DND-41 (cell line): ENCODE results near the gene NUAK2.

ENCODE experiments used
- ATAC-seq: fragments of 200-7000 bp; cut with Tn5 transposase; 3 replicates; pipeline ENCODE4 v1.9.1; 2021; ENCODE audit warnings: low read depth; ENCODE audit not compliant: insufficient read depth
- DNase-seq: peaks from one replicate; pipeline ENCODE4 v3.0.0-alpha.2; 2020
- H2AFZ ChIP-seq: 2 replicates; pipeline ENCODE4 v1.6.0; 2012; ENCODE audit warnings: low read depth, low read length
- H3K27ac ChIP-seq: 2 replicates; pipeline ENCODE4 v1.5.1; 2012; ENCODE audit warnings: low read length, inconsistent platforms
- H3K27me3 ChIP-seq: fragments of 200-600 bp; sonication (generic); 2 replicates; pipeline ENCODE4 v1.6.0; 2012; ENCODE audit warnings: low read length, mild to moderate bottlenecking, inconsistent platforms; ENCODE audit not compliant: insufficient read depth, poor library complexity
- H3K36me3 ChIP-seq: 2 replicates; pipeline ENCODE4 v1.5.1; 2012; ENCODE audit warnings: low read length, inconsistent platforms; ENCODE audit not compliant: insufficient read depth
- H3K4me1 ChIP-seq: 2 replicates; pipeline ENCODE4 v1.5.1; 2012; ENCODE audit warnings: mild to moderate bottlenecking, low read length; ENCODE audit not compliant: insufficient read depth
- H3K4me2 ChIP-seq: 2 replicates; pipeline ENCODE4 v1.6.0; 2012; ENCODE audit warnings: mild to moderate bottlenecking, moderate library complexity, low read length, inconsistent platforms; ENCODE audit not compliant: insufficient read depth
- H3K4me3 ChIP-seq, 2 experiments: fragments of 200-600 bp in 1 of 2; shearing (Covaris generic) in 1 of 2; 2 replicates each; pipeline ENCODE4 v1.5.1; 2012 to 2016; ENCODE audit warnings: inconsistent platforms in 2 of 2, low read length in 2 of 2, mild to moderate bottlenecking in 2 of 2, low read depth in 1 of 2, moderate library complexity in 1 of 2
- H3K79me2 ChIP-seq: 2 replicates; pipeline ENCODE4 v1.6.0; 2012; ENCODE audit warnings: low read length, inconsistent platforms; ENCODE audit not compliant: insufficient read depth
- H3K9ac ChIP-seq: 2 replicates; pipeline ENCODE4 v1.6.0; 2012; ENCODE audit warnings: low read depth, mild to moderate bottlenecking, inconsistent platforms, low read length, moderate library complexity
- H3K9me3 ChIP-seq: 2 replicates; pipeline ENCODE4 v1.5.1; 2012; ENCODE audit warnings: low read length, moderate library complexity, mild to moderate bottlenecking, inconsistent platforms; ENCODE audit not compliant: insufficient read depth, severe bottlenecking
- H4K20me1 ChIP-seq: 2 replicates; pipeline ENCODE4 v1.6.0; 2012; ENCODE audit warnings: low read length; ENCODE audit not compliant: insufficient read depth
- CTCF ChIP-seq: IDR thresholded peaks from 2 replicates; pipeline ENCODE4 v1.5.1; 2012; ENCODE audit warnings: borderline replicate concordance, low read length, moderate library complexity, mild to moderate bottlenecking; ENCODE audit not compliant: poor library complexity, severe bottlenecking; ENCODE audit errors: extremely low read depth
- EZH2 ChIP-seq: IDR thresholded peaks from 3 replicates; pipeline ENCODE4 v1.6.1; 2012; ENCODE audit warnings: borderline replicate concordance, low read depth, mild to moderate bottlenecking, moderate library complexity, low read length, inconsistent platforms; ENCODE audit not compliant: severe bottlenecking

The NUAK2 gene

GRCh38 chr1:205271745-205272144 is 49.8 kb downstream of the NUAK2 start:
- H3K27ac ChIP-seq, result no peak overlapping the region
- no peaks in the 10 kb centered on the region for H3K9me3 ChIP-seq
- H3K4me1 ChIP-seq, result no peaks in the 10 kb centered on the region
- H4K20me1 ChIP-seq, result peaks cover 19% of the 10 kb centered on the region
- H3K27me3 ChIP-seq, result no peaks in the 10 kb centered on the region
- no peak overlapping the region for H3K4me2 ChIP-seq
- no peak overlapping the region for H3K4me3 ChIP-seq
- H3K36me3 ChIP-seq, result no peaks in the 10 kb centered on the region
- no peak overlapping the region for H3K9ac ChIP-seq
- ATAC-seq (no peak), DNase-seq (no peak)
- no peaks in the 10 kb centered on the region for H3K79me2 ChIP-seq
- TF ChIP-seq EZH2, result no peak
- TF ChIP-seq CTCF, result no peak
- H2AFZ ChIP-seq, result no peak overlapping the region

GRCh38 chr1:205271277-205271676 is 50.3 kb downstream of the NUAK2 start:
- Histone ChIP-seq H2AFZ (no peak overlapping the region), H3K4me3 (no peak overlapping the region), H3K9me3 (no peaks in the 10 kb centered on the region), H3K36me3 (no peaks in the 10 kb centered on the region), H3K9ac (no peak overlapping the region), H3K4me2 (no peak overlapping the region), H3K79me2 (no peaks in the 10 kb centered on the region), H4K20me1 (peaks cover 19% of the 10 kb centered on the region), H3K27ac (no peak overlapping the region), H3K4me1 (no peaks in the 10 kb centered on the region), H3K27me3 (no peaks in the 10 kb centered on the region)
- TF ChIP-seq CTCF, result no peak
- no peak for TF ChIP-seq EZH2
- DNase-seq (no peak), ATAC-seq (no peak)

- no peak for TF ChIP-seq CTCF
- TF ChIP-seq EZH2, result no peak
- Histone ChIP-seq H3K79me2 (no peaks in the 10 kb centered on the region), H3K4me1 (no peaks in the 10 kb centered on the region), H3K9me3 (no peaks in the 10 kb centered on the region), H2AFZ (no peak overlapping the region), H3K9ac (no peak overlapping the region), H3K4me2 (no peak overlapping the region), H4K20me1 (peaks cover 19% of the 10 kb centered on the region), H3K27me3 (no peaks in the 10 kb centered on the region), H3K4me3 (no peak overlapping the region), H3K27ac (no peak overlapping the region), H3K36me3 (no peaks in the 10 kb centered on the region)
- no peak for DNase-seq
- ATAC-seq, result no peak
Measured at GRCh38 chr1:205270764-205271163, 50.8 kb downstream of the NUAK2 start.

- H3K9ac ChIP-seq, result no peak overlapping the region
- TF ChIP-seq CTCF (no peak), EZH2 (no peak)
- ATAC-seq (no peak), DNase-seq (no peak)
- H3K27me3 ChIP-seq, result no peaks in the 10 kb centered on the region
- peaks cover 19% of the 10 kb centered on the region for H4K20me1 ChIP-seq
- no peaks in the 10 kb centered on the region for H3K4me1 ChIP-seq
- H3K27ac ChIP-seq, result no peak overlapping the region
- no peaks in the 10 kb centered on the region for H3K79me2 ChIP-seq
- no peak overlapping the region for H3K4me2 ChIP-seq
- H3K9me3 ChIP-seq, result no peaks in the 10 kb centered on the region
- H2AFZ ChIP-seq, result no peak overlapping the region
- no peaks in the 10 kb centered on the region for H3K36me3 ChIP-seq
- no peak overlapping the region for H3K4me3 ChIP-seq
Measured at GRCh38 chr1:205270271-205270670, 51.3 kb downstream of the NUAK2 start.
